Measurements from ENCODE around the gene SPPL2B. TPM values are rescaled to one million over a fixed set of nuclear protein-coding genes. Genes with fewer than 3 reads are reported as not detected.

Gene SPPL2B
- total RNA-seq, 4 donors from 2014 or later, result 24.0 to 42.6 (median 27.4) TPM

DNA sequence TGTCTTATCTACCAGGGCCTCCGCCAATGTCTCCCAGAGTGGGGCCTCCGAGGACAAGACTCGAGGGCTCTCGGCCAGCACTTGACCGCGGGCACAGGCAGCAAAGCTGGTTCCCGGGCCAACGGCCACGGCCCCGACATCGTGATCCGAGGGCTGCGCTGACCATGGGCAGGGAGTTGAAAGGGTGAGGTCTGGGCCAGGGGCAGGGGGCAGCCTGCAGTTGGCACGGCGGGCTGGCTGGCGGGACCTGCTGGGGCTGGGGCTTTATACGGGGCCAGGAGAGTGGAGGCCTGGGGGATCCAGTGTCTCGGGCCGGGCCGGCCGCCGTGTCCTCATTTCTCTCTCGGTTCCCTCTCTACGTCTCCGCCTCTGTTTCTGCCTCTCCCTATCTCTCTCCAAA lies 10.7 kb upstream of the SPPL2B start:
- TF ChIP-seq, protein P1, sequence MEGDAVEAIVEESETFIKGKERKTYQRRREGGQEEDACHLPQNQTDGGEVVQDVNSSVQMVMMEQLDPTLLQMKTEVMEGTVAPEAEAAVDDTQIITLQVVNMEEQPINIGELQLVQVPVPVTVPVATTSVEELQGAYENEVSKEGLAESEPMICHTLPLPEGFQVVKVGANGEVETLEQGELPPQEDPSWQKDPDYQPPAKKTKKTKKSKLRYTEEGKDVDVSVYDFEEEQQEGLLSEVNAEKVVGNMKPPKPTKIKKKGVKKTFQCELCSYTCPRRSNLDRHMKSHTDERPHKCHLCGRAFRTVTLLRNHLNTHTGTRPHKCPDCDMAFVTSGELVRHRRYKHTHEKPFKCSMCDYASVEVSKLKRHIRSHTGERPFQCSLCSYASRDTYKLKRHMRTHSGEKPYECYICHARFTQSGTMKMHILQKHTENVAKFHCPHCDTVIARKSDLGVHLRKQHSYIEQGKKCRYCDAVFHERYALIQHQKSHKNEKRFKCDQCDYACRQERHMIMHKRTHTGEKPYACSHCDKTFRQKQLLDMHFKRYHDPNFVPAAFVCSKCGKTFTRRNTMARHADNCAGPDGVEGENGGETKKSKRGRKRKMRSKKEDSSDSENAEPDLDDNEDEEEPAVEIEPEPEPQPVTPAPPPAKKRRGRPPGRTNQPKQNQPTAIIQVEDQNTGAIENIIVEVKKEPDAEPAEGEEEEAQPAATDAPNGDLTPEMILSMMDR (IDR thresholded peaks at IDR 0.05), result no peak
- no peak for ATAC-seq (ENCODE audit: low FRiP score)
- no peak for DNase-seq (ENCODE audit: low spot score)

DNA sequence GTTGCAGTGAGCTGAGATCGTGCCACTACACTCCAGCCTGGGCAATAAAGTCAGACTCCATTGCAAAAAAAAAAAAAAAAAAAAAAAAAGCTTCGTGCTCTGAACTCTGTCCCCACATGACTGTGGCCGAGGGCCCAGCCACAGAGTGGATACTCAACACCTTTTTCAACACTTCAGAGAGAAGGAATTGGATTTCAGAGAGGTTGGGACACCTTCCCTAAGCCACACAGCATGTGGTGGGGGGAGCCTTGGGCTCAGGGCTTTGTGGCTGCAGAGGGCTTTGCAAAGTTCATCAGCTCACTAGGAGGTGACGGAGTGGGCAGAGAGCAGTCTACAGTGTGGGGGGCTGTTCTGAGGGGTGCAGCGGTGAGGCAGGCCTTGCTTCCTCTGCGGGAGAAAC lies 9.6 kb upstream of the SPPL2B start:
- TF ChIP-seq, protein P1 (IDR thresholded peaks at IDR 0.05), result no peak

DNA sequence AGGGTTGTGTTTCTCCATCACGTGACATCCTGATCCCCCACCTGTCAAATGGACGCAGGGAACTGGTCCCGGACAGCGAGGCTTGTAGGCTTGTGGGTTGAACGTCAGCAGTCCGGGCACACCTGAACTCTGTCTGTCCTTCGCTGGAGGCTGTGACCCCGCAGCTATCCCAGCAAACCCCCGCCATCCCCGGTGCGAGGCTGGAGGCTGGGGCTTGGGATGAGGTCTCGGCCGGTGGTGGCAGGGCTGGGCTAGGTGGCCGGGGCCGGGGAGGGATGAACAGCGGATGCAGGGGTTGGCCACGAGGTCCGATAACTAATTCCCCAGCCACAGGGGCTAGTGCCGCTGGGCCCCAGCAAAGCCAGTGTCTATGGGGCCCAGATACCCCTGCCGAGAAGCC lies 8.9 kb upstream of the SPPL2B start:
- no peak for DNase-seq (ENCODE audit: low spot score)
- ATAC-seq (ENCODE audit: low FRiP score), result no peak

More for the DNA sequence above, 9.6 kb upstream of the SPPL2B start:
- DNase-seq (ENCODE audit: low spot score) (no peak), ATAC-seq (ENCODE audit: low FRiP score) (no peak)

DNA sequence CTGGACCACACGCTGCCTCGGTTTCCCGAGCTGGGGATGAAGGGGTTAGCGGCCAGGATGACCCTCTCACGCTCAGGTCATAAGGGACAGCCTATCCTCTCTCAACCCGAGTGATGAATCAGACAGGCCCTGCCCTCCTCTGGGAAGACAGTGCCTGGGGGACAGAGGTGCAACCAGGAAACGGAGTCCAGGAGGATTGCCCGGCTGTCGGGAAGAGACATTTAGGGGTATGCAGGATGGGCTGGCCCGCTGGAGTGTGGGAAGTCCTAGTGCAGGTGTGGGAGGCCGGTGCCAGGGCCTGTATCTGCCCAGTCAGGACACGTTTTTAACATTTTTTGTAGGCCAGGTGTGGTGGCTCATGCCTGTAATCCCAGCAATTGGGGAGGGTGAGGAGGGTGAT lies 8.4 kb upstream of the SPPL2B start:
- DNase-seq (ENCODE audit: low spot score) (no peak), ATAC-seq (ENCODE audit: low FRiP score) (no peak)
- TF ChIP-seq, protein P1 (IDR thresholded peaks at IDR 0.05), result no peak

More for the DNA sequence above, 8.9 kb upstream of the SPPL2B start:
- TF ChIP-seq, protein P1 (IDR thresholded peaks at IDR 0.05), result no peak

DNA sequence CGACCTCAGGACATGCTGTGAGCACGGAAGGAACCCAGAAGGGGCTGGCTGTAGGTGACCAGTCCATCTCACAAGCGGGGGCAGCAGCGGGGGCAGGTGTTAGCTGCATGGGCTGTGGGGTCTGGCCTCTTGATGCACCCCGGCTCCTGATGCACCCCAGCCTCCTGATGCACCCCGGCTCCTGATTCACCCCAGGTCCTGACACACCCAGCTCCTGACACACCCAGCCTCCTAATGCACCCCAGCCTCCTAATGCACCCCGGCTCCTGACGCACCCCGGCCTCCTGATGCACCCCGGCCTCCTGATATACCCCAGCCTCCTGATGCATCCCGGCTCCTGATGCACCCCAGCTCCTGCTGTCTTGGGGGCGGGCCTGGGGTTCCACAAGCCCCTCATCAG lies 7.5 kb upstream of the SPPL2B start:
- TF ChIP-seq, protein P1 (IDR thresholded peaks at IDR 0.05), result no peak
- ATAC-seq (ENCODE audit: low FRiP score) (no peak), DNase-seq (ENCODE audit: low spot score) (no peak)

DNA sequence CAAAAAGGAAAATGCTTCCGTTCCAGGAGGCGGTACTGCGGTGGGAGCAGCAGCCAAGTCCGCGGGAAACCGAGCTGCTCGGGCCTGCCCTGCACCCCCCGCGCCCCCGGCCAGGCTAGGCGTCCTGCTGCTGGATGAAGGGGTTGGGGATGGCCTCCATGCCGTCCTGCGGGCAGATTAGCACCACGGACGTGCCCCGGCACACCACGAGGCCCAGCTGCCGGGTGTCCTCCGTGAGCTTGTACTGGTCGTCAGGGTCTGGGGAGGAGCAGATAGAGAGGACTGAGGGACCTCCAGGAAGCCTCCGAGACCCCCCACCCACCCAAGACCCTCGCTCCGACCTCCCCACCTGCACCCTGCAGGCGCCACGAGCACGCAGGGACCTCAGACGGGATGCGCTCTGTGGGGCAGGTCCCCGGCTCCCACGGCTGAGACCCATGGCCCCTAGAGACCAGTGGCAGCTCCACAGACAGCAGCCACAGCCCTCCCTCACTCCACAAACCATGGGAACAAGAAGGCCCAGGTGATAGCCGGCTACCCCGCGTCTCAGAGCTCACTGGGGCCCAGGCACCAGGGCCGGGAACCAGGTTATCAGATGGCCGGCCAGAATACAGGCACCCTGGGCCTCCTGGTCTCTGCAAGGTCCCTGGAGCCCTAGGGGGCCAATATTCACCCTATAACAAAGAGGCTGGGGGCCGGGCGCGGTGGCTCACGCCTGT lies 6.8 kb upstream of the SPPL2B start:
- ATAC-seq (ENCODE audit: low FRiP score) (no peak), DNase-seq (ENCODE audit: low spot score) (no peak)
- TF ChIP-seq, protein P1 (IDR thresholded peaks at IDR 0.05), result no peak

DNA sequence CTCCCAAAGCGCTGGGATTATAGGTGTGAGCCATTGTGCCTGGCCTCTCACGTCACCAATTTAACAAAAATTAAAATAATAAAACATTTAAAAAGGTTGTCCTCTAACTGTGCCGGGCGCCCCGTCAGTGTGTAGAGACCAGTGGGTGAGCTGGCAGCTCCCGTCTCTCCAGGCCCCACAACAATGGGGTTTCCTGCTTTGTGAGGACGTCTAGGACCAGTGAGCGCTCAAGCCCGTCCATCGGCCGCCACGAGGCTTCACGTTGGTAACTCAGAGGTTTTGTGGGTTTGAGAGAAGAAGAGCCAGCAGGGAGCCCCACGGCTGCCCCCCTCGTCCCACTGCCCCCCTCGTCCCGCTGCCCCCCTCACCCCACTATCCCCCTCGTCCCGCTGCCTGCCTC lies 4.8 kb upstream of the SPPL2B start:
- ATAC-seq (ENCODE audit: low FRiP score) (no peak), DNase-seq (ENCODE audit: low spot score) (no peak)
- TF ChIP-seq, protein P1 (IDR thresholded peaks at IDR 0.05), result no peak
